ENCODE data around the gene SRRM1.

The SRRM1 gene

GRCh38 chr1:24642481-24643362 is at the start of gene SRRM1:
TSS of gene SRRM1 (plus strand) at chr1:24643302. CDS start at chr1:24643327, 25 bp downstream.
- DNase-seq: peak; percentile 95

GRCh38 chr1:24594328-24594598 is 48.8 kb upstream of the SRRM1 start:
- no peak for DNase-seq

GRCh38 chr1:24596401-24596880 is 46.7 kb upstream of the SRRM1 start:
- DNase-seq: no peak

- DNase-seq: no peak
Measured at GRCh38 chr1:24599265-24599664, 43.8 kb upstream of the SRRM1 start.

GRCh38 chr1:24600551-24600950 is 42.6 kb upstream of the SRRM1 start:
- no peak for DNase-seq

GRCh38 chr1:24605534-24606295 is 37.4 kb upstream of the SRRM1 start:
- DNase-seq: no peak

- no peak for DNase-seq
Measured at GRCh38 chr1:24606296-24606605, 36.9 kb upstream of the SRRM1 start.

- no peak for DNase-seq
Measured at GRCh38 chr1:24606621-24607020, 36.5 kb upstream of the SRRM1 start.

GRCh38 chr1:24609949-24610517 is 33.1 kb upstream of the SRRM1 start:
- no peak for DNase-seq

GRCh38 chr1:24619376-24619775 is 23.7 kb upstream of the SRRM1 start:
- no peak for DNase-seq

GRCh38 chr1:24620678-24621077 is 22.4 kb upstream of the SRRM1 start:
- DNase-seq: no peak

- no peak for DNase-seq
Measured at GRCh38 chr1:24621121-24621520, 22.0 kb upstream of the SRRM1 start.

GRCh38 chr1:24622218-24622617 is 20.9 kb upstream of the SRRM1 start:
- DNase-seq: no peak

GRCh38 chr1:24632832-24633175 is 10.3 kb upstream of the SRRM1 start:
- DNase-seq: no peak

GRCh38 chr1:24635195-24635843 is 7.8 kb upstream of the SRRM1 start:
- no peak for DNase-seq

GRCh38 chr1:24636661-24637357 is 6.3 kb upstream of the SRRM1 start:
- no peak for DNase-seq

GRCh38 chr1:24639094-24639493 is 4.0 kb upstream of the SRRM1 start:
- no peak for DNase-seq

- no peak for DNase-seq
Measured at GRCh38 chr1:24639881-24640280, 3.2 kb upstream of the SRRM1 start.

GRCh38 chr1:24640288-24640687 is 2.8 kb upstream of the SRRM1 start:
- no peak for DNase-seq

- DNase-seq: peak; percentile 58
Measured at GRCh38 chr1:24641646-24642151, 1.4 kb upstream of the SRRM1 start.

GRCh38 chr1:24643363-24644099 is 429 bp downstream of the SRRM1 start:
- no peak for DNase-seq

- no peak for DNase-seq
Measured at GRCh38 chr1:24644100-24644384, 940 bp downstream of the SRRM1 start.

Measured in activated T-cell treated with anti-CD3 and anti-CD28 coated beads, Interleukin-2, amount 50 U/mL, for 1 hour (primary cell).